Fibroblast of skin of right quadriceps (primary cell): ENCODE data around the gene OR4E2.
"Not testable (repeated sequence)": the region's sequence is repeated elsewhere in the genome, so short reads cannot be mapped to it uniquely, and the experiment has no call there.

Source experiments
- DNase-seq: peaks from one replicate; pipeline ENCODE4 v3.0.0-alpha.2; 2013

Gene OR4E2

GRCh38 chr14:21653331-21653885 lies at the start of gene OR4E2:
OR4E2 (plus strand) TSS chr14:21653835; CDS start chr14:21665083, 11,248 bp downstream.
- DNase-seq: no peak

GRCh38 chr14:21612324-21612723 lies 41.3 kb upstream of the OR4E2 start:
- no peak for DNase-seq

- no peak for DNase-seq
Observed at GRCh38 chr14:21614240-21614639, 39.4 kb upstream of the OR4E2 start.

GRCh38 chr14:21617614-21618013 lies 36.0 kb upstream of the OR4E2 start:
- no peak for DNase-seq

- no peak for DNase-seq
Observed at GRCh38 chr14:21626491-21627230, 27.0 kb upstream of the OR4E2 start.

- not testable (repeated sequence) for DNase-seq
Observed at GRCh38 chr14:21630503-21630902, 23.1 kb upstream of the OR4E2 start.

- DNase-seq: no peak
Observed at GRCh38 chr14:21631084-21631483, 22.6 kb upstream of the OR4E2 start.

GRCh38 chr14:21634840-21635239 lies 18.8 kb upstream of the OR4E2 start, which contains the start of gene OR10G2:
OR10G2 (minus strand) TSS chr14:21634940; CDS start chr14:21634842, 98 bp downstream.
- no peak for DNase-seq

GRCh38 chr14:21642683-21643082 lies 11.0 kb upstream of the OR4E2 start:
- no peak for DNase-seq

GRCh38 chr14:21643407-21643806 lies 10.2 kb upstream of the OR4E2 start:
- no peak for DNase-seq

GRCh38 chr14:21647380-21647779 lies 6.3 kb upstream of the OR4E2 start:
- DNase-seq: no peak

- DNase-seq: no peak
Observed at GRCh38 chr14:21652209-21652808, 1.3 kb upstream of the OR4E2 start.

- DNase-seq: no peak
Observed at GRCh38 chr14:21654215-21654614, 580 bp downstream of the OR4E2 start.

GRCh38 chr14:21656980-21657379 lies 3.3 kb downstream of the OR4E2 start:
- DNase-seq: no peak

GRCh38 chr14:21668377-21668776 lies 14.7 kb downstream of the OR4E2 start:
- peak; percentile 13 for DNase-seq

- DNase-seq: no peak
Observed at GRCh38 chr14:21669284-21669683, 15.6 kb downstream of the OR4E2 start.

GRCh38 chr14:21671371-21671770 lies 17.7 kb downstream of the OR4E2 start:
- no peak for DNase-seq

GRCh38 chr14:21672116-21672515 lies 18.5 kb downstream of the OR4E2 start:
- DNase-seq: no peak

GRCh38 chr14:21673718-21674117 lies 20.1 kb downstream of the OR4E2 start, which contains the start of gene OR4E1:
OR4E1 (minus strand) TSS chr14:21673818; CDS start chr14:21670935, 2,883 bp downstream.
- DNase-seq: no peak

GRCh38 chr14:21675566-21675965 lies 21.9 kb downstream of the OR4E2 start:
- DNase-seq: no peak

- DNase-seq: peak; percentile 9
Observed at GRCh38 chr14:21680072-21680471, 26.4 kb downstream of the OR4E2 start.

GRCh38 chr14:21686468-21686867 lies 32.8 kb downstream of the OR4E2 start:
- no peak for DNase-seq

- DNase-seq: no peak
Observed at GRCh38 chr14:21694425-21694824, 40.8 kb downstream of the OR4E2 start.

GRCh38 chr14:21697662-21698061 lies 44.0 kb downstream of the OR4E2 start:
- DNase-seq: not testable (repeated sequence)
